ENCODE measurements around the gene IGSF21.

GRCh38 chr1:18175530-18176377 is 68.2 kb downstream of the IGSF21 start:
- TF ChIP-seq, protein P1, sequence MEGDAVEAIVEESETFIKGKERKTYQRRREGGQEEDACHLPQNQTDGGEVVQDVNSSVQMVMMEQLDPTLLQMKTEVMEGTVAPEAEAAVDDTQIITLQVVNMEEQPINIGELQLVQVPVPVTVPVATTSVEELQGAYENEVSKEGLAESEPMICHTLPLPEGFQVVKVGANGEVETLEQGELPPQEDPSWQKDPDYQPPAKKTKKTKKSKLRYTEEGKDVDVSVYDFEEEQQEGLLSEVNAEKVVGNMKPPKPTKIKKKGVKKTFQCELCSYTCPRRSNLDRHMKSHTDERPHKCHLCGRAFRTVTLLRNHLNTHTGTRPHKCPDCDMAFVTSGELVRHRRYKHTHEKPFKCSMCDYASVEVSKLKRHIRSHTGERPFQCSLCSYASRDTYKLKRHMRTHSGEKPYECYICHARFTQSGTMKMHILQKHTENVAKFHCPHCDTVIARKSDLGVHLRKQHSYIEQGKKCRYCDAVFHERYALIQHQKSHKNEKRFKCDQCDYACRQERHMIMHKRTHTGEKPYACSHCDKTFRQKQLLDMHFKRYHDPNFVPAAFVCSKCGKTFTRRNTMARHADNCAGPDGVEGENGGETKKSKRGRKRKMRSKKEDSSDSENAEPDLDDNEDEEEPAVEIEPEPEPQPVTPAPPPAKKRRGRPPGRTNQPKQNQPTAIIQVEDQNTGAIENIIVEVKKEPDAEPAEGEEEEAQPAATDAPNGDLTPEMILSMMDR (IDR thresholded peaks at IDR 0.05; ENCODE audit: low read depth, low read length), result no peak
- no peak for TF ChIP-seq EZH2phosphoT487 (IDR thresholded peaks at IDR 0.05; ENCODE audit: low read depth)

Data from OCI-LY3 (cell line).